ENCODE measurements around the gene TRAPPC10.
"Not testable (repeated sequence)": the region's sequence is repeated elsewhere in the genome, so short reads cannot be mapped to it uniquely, and the experiment has no call there.

Gene TRAPPC10

DNA sequence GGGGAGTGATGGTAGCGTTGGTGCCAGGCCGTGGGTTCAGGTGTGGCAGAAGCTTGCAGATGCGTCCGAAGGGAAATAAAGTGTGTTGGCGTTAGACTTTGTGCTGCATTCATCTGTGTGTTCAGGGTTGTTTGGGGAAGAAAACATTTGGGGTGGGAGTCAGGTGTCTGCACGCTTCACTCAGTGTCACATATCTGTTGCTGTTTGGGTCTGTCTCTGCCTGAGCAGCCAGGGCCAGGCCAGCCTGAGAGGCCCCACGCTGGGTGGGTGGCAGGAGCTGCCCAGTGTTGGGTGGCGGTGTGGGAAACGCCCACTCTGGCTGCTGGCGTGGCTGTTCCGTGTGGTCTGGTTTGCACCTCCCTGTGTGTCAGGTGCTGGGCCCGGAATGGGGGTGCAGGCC is 133.5 kb downstream of the TRAPPC10 start:
- DNase-seq (ENCODE audit: low read depth): not testable (repeated sequence)

DNA sequence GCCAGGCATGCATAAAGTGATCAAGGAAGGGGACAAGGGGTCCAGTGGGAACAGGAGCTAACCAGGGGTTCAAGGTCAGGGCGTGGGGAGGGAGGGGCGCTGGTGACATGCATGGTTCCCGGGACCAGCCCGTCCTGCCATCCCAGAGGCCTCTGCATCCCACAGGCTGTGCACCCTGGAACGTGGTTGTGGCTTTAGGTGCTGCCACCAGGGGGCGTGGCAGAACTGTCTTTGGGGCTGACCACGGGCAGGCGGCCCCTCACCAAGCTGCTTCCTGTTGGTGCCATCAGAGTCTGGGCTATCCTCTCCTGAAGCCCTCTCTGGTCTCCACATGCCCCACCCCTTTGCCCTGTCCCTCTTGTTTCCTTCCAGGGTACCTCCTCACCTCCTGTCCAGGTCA is 135.0 kb downstream of the TRAPPC10 start:
- not testable (repeated sequence) for DNase-seq (ENCODE audit: low read depth)

DNA sequence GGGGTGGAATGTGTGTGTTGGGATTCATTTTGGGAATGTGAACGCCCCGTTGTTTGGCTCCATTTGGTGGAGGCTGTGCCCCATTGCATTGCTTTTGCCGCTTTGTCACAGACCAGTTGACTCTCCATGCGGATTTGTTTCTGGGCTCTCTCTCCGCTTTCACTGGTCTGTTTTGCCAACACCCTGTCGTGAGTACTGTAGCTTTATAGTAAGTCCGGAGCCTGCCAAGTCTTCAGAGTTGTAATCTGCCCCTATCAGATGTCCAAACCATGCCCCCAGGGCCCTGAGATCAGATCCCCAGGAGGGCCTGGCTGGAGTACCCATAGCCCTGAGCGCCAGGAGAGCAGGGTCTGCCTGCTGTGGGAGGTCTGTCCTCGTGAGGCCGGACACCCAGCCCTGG is 138.1 kb downstream of the TRAPPC10 start:
- not testable (repeated sequence) for DNase-seq (ENCODE audit: low read depth)

DNA sequence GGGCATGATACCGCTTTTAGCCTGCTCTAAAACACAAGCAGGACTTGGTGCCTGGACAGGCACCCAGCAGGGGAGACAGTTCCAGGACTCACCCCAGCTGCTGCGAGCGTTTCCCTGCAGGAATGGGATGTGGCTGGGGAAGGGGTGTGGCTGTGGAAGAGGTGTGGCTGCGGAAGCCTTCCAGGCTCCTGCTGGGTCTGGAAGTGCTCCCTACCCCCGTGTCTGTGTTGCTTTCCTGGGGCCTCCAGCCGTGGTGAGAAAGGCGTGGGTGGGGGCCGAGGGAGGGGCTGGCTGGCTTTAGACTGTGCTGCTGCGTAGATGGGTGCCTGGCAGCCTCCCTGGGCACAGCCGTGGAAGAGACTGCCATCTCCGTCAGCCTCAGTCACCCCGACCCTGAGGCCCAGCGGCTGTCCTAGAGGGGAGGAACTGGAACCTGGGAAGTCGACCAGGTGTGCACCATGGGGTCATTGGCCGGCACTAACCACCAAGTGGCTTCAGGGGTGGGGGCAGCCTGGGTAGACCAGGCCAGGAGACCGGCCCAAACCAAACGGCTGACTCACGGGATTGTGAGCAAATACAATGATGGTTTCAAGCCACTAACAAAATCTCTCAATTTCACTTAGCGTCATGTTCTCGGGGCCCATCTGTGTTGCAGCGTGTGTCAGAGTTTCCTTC is 141.2 kb downstream of the TRAPPC10 start:
- DNase-seq (ENCODE audit: low read depth): not testable (repeated sequence)

DNA sequence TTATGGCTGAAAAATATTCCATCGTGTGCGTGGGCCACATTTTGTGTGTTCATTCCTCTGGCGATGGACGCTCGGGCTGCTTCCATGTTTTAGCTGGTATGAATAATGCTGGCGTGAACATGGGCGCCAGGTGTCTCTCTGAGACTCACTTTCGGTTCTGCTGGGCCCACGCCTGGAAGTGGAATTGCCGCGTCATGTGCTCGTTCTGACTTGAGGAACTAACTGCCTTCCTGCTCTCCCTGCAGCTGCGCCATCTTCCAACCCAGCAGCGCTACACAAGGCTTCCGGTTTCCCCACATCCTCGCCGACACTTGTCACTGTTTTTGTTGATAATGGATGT is 141.8 kb downstream of the TRAPPC10 start:
- not testable (repeated sequence) for DNase-seq (ENCODE audit: low read depth)

DNA sequence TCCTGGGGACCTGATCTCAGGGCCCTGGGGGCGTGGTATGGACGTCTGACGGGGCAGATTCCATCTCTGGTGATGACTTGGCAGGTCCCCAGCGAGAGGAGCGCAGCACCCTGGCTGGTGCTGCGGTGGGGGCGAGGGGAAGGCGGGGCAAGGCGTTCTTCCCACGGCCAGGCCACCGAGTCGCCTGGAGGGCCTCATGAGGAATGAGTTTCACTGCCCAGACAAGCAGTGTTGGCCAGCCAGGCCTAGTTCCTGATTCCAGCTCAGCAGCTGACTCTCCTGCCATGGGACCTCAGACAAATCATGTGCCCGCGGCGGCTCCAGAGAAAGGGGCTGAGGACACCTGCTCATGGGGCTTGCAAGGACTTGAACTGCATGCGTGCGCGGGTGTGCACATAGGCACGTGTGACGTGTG is 142.7 kb downstream of the TRAPPC10 start:
- not testable (repeated sequence) for DNase-seq (ENCODE audit: low read depth)

DNA sequence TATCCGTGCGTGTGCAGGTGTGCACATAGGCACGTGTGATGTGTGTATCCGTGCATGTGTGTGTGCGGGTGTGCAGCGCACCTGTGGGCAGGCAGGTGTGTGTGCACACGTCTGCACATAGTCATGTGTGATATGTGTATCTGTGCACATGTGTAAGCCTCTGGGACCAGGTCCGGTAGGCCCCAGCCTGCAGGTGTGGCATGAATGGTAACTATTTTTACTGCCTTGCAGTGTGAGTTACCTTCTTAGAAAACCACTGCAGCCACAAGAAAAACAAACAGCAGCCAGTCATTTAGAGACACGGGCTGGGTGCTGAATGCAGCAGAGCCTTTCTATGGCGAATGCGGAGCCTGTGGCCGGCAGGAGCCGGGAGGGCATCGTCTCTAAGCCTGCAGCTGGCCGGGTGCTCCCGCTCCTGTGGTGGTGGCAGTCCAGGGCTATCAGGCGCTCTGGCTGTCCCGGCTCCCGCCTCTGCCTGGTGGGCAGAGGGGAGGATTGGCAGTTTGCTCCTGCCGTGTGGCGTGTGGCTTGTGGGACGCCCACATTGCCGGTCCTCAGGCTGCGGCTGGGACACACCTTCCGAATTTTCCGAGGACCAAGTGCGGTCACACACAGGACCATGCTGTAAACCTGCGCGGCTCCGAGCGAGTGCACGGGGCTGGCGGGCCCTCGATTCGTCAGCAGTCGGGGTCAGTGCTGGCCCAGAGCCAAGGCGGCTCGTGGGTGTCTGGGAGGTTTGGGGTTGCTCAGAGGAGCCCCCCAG is 143.3 kb downstream of the TRAPPC10 start:
- DNase-seq (ENCODE audit: low read depth): not testable (repeated sequence)

DNA sequence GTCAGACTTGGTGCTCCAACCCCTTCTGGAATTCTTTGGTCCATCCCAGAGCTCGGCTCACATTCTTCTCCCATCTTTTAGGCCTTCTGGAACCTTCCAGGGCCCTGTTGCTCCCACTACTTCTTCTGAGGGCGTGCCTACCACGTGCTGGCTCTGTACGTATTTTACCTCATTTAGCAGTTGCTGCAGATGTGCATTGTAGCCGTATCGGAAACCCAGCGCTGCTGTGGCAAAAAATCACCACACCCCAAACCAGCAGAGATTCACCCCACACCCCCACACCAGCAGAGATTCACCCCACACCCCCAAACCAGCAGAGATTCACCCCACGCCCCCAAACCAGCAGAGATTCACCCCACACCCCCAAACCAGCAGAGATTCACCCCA is 143.9 kb downstream of the TRAPPC10 start:
- not testable (repeated sequence) for DNase-seq (ENCODE audit: low read depth)
